ENCODE measurements around the gene MIEF1. TPM values are rescaled to one million over a fixed set of nuclear protein-coding genes. Genes with fewer than 3 reads are reported as not detected.
"Not testable (repeated sequence)": the region's sequence is repeated elsewhere in the genome, so short reads cannot be mapped to it uniquely, and the experiment has no call there.

The MIEF1 gene
- total RNA-seq, 1 donor from 2014 or later = 32.4 TPM

DNA sequence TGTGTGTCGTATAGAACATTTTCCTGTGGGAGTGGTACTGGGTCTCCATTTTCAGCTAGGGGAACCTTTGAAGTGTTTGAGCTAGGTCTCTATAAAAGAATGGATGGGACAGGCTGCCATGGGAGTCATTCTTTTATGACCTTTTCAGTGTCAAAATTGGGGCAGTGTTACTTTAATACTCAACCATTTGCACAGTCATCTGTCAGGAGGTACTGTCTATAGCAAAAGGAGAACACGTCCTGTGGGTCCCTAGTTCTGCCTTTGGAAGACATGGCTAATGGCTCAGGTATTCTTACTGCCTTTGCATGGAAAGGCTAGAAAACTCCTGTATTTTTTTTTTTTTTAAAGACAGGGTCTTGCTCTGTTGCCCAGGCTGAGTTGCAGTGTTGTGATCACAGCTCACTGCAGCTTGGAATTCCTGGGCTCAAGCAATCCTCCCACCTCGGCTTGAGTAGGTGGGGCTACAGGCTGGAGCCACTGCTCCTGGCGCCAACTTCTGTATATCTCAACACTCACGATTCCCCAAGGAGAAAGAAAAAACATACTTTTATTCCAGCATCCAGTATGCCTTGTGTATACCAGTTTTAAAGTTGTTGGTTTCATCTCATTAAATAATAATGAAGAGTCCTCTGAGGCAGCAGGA, 16.2 kb downstream of the MIEF1 start:
- H3K4me3 Mint-ChIP-seq (ENCODE audit: low read depth) = peak overlapping the region; percentile 95
- TF ChIP-seq, protein P1, sequence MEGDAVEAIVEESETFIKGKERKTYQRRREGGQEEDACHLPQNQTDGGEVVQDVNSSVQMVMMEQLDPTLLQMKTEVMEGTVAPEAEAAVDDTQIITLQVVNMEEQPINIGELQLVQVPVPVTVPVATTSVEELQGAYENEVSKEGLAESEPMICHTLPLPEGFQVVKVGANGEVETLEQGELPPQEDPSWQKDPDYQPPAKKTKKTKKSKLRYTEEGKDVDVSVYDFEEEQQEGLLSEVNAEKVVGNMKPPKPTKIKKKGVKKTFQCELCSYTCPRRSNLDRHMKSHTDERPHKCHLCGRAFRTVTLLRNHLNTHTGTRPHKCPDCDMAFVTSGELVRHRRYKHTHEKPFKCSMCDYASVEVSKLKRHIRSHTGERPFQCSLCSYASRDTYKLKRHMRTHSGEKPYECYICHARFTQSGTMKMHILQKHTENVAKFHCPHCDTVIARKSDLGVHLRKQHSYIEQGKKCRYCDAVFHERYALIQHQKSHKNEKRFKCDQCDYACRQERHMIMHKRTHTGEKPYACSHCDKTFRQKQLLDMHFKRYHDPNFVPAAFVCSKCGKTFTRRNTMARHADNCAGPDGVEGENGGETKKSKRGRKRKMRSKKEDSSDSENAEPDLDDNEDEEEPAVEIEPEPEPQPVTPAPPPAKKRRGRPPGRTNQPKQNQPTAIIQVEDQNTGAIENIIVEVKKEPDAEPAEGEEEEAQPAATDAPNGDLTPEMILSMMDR (IDR thresholded peaks at IDR 0.05; ENCODE audit: unreplicated experiment) = no peak
- no peaks in the 10 kb centered on the region for H3K9me3 Mint-ChIP-seq (ENCODE audit: low read depth)
- peak overlapping the region; percentile 99 for H3K27ac Mint-ChIP-seq
- H3K27me3 Mint-ChIP-seq = no peaks in the 10 kb centered on the region
- H3K36me3 Mint-ChIP-seq (ENCODE audit: insufficient read depth) = peaks cover 34% of the 10 kb centered on the region
- peaks cover 27% of the 10 kb centered on the region for H3K4me1 Mint-ChIP-seq (ENCODE audit: low read depth)
- no peak for DNase-seq (ENCODE audit: low spot score, unreplicated experiment)

DNA sequence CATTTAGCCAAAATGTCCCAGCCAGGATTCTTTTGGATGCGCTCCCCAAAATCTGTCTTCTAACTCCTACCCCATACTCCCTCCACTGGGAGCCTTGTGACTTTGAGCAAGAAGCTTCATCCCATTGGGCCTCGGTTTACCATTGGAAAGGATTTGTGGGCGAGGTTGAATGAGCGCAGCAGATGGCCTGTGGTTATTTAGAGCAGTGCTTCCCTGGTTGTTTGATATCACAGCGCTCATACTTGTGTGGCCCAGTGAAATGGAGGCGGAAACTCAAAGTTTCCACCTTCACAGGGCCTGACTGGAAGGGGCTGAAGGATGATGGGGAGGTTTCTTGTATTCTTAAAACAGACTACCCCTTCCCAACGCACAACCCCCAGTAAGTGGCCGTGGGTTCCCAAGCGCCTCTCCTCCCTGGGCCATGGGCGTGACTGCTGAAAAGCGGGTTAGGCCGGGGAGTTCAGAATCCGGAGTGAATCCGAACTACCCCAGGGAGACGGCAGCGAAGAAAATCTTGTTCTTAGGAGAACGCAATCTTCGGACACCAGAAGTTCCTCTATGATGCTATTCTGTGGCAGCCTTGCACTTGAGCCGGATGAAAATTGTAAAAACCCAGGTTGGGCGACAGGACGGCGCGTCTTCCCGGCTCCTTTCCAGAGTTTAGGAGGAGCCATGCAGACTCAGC, 17.0 kb downstream of the MIEF1 start:
- Mint-ChIP-seq H3K9me3 (ENCODE audit: low read depth) (no peaks in the 10 kb centered on the region), H3K27ac (peak overlapping the region; percentile 99), H3K4me1 (ENCODE audit: low read depth) (peaks cover 29% of the 10 kb centered on the region), H3K27me3 (no peaks in the 10 kb centered on the region), H3K36me3 (ENCODE audit: insufficient read depth) (peaks cover 37% of the 10 kb centered on the region), H3K4me3 (ENCODE audit: low read depth) (peak overlapping the region; percentile 95)
- TF ChIP-seq, protein P1 (IDR thresholded peaks at IDR 0.05; ENCODE audit: unreplicated experiment) = no peak
- no peak for DNase-seq (ENCODE audit: low spot score, unreplicated experiment)

DNA sequence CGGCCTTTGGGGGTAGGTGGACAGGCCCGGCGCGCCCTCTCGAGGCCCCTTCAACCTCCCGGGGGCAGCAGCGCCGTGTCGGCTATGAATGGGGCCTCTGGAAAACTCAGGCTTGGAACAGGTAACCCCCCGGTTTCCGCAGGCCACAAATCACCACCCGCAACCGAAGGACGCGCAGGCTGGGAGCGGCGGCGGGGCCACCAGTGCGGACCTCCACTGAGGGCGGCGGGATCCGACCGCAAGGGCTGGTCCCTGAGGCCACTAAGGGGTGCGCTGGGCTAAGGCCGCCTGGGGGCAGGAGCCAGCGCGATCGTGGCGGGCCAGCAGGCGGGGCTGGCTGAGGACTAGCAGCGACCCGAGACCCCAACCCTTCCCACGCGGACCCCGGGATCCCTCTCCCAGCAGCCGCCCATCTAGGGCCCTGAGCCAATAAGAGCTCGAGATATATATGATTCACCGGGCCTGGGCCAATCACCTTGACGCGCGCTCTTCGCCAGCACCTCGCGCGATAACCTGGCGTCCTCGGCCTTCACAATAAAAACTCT, 17.7 kb downstream of the MIEF1 start:
- H3K27ac Mint-ChIP-seq = peak overlapping the region; percentile 99
- H3K36me3 Mint-ChIP-seq (ENCODE audit: insufficient read depth) = peaks cover 36% of the 10 kb centered on the region
- peak overlapping the region; percentile 95 for H3K4me3 Mint-ChIP-seq (ENCODE audit: low read depth)
- no peaks in the 10 kb centered on the region for H3K9me3 Mint-ChIP-seq (ENCODE audit: low read depth)
- peak; percentile 93 for DNase-seq (ENCODE audit: low spot score, unreplicated experiment)
- H3K27me3 Mint-ChIP-seq = no peaks in the 10 kb centered on the region
- peaks cover 31% of the 10 kb centered on the region for H3K4me1 Mint-ChIP-seq (ENCODE audit: low read depth)
- TF ChIP-seq, protein P1 (IDR thresholded peaks at IDR 0.05; ENCODE audit: unreplicated experiment) = peak; percentile 46

DNA sequence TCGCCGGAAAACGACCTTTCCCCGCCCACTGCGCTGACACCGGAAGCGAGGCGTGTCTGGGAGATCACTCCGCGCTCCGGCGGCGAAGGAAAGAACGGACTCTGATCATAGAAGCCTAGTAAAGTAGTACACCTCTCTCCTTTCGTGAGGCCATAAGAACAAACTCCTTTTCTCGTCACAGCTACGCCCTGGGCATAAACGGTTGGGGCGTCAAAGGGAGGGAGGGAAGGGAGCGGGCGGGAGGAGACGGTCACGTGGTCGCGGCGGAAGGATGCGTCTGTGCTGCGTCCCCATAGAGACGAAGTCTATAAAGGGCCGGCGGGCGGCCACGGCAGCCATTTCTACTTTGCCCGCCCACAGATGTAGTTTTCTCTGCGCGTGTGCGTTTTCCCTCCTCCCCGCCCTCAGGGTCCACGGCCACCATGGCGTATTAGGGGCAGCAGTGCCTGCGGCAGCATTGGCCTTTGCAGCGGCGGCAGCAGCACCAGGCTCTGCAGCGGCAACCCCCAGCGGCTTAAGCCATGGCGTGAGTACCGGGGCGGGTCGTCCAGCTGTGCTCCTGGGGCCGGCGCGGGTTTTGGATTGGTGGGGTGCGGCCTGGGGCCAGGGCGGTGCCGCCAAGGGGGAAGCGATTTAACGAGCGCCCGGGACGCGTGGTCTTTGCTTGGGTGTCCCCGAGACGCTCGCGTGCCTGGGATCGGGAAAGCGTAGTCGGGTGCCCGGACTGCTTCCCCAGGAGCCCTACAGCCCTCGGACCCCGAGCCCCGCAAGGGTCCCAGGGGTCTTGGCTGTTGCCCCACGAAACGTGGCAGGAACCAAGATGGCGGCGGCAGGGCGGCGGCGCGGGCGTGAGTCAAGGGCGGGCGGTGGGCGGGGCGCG, 18.4 kb downstream of the MIEF1 start, which contains the start of gene ATF4:
Gene ATF4 (plus strand): TSS at position 337 of the 880 bp plus-strand sequence. CDS start 884 bp downstream, outside the sequence.
- peak within 1 kb of the TSS; percentile 95 for H3K4me3 Mint-ChIP-seq (ENCODE audit: low read depth)
- TF ChIP-seq, protein P1 (IDR thresholded peaks at IDR 0.05; ENCODE audit: unreplicated experiment) = no peak
- DNase-seq (ENCODE audit: low spot score, unreplicated experiment) = peak; percentile 79
- peaks cover 41% of the 10 kb centered on the region for H3K36me3 Mint-ChIP-seq (ENCODE audit: insufficient read depth)
- peak within 1 kb of the TSS; percentile 99 for H3K27ac Mint-ChIP-seq
- no peaks in the 10 kb centered on the region for H3K9me3 Mint-ChIP-seq (ENCODE audit: low read depth)
- H3K4me1 Mint-ChIP-seq (ENCODE audit: low read depth) = peaks cover 33% of the 10 kb centered on the region
- no peaks in the 10 kb centered on the region for H3K27me3 Mint-ChIP-seq

DNA sequence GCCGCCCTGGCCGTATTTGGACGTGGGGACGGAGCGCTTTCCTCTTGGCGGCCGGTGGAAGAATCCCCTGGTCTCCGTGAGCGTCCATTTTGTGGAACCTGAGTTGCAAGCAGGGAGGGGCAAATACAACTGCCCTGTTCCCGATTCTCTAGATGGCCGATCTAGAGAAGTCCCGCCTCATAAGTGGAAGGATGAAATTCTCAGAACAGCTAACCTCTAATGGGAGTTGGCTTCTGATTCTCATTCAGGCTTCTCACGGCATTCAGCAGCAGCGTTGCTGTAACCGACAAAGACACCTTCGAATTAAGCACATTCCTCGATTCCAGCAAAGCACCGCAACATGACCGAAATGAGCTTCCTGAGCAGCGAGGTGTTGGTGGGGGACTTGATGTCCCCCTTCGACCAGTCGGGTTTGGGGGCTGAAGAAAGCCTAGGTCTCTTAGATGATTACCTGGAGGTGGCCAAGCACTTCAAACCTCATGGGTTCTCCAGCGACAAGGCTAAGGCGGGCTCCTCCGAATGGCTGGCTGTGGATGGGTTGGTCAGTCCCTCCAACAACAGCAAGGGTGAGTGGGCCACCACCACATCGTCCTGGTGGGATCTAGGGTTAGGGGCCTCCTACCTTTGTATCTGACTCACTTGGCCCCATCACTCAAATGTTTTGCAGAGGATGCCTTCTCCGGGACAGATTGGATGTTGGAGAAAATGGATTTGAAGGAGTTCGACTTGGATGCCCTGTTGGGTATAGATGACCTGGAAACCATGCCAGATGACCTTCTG, 19.2 kb downstream of the MIEF1 start:
- Mint-ChIP-seq H3K4me1 (ENCODE audit: low read depth) (peaks cover 36% of the 10 kb centered on the region), H3K27ac (peak overlapping the region; percentile 99), H3K36me3 (ENCODE audit: insufficient read depth) (peaks cover 39% of the 10 kb centered on the region), H3K4me3 (ENCODE audit: low read depth) (peak overlapping the region; percentile 95)
- not testable (repeated sequence) for H3K27me3 Mint-ChIP-seq; H3K9me3 Mint-ChIP-seq (ENCODE audit: low read depth); DNase-seq (ENCODE audit: low spot score, unreplicated experiment)

DNA sequence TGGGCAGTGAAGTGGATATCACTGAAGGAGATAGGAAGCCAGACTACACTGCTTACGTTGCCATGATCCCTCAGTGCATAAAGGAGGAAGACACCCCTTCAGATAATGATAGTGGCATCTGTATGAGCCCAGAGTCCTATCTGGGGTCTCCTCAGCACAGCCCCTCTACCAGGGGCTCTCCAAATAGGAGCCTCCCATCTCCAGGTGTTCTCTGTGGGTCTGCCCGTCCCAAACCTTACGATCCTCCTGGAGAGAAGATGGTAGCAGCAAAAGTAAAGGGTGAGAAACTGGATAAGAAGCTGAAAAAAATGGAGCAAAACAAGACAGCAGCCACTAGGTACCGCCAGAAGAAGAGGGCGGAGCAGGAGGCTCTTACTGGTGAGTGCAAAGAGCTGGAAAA, 20.0 kb downstream of the MIEF1 start:
- not testable (repeated sequence) for H3K27me3 Mint-ChIP-seq

More for the DNA sequence above, 20.0 kb downstream of the MIEF1 start:
- Mint-ChIP-seq H3K27ac (peak overlapping the region; percentile 99), H3K4me3 (ENCODE audit: low read depth) (peak overlapping the region; percentile 95), H3K36me3 (ENCODE audit: insufficient read depth) (peaks cover 38% of the 10 kb centered on the region), H3K4me1 (ENCODE audit: low read depth) (peaks cover 36% of the 10 kb centered on the region)
- not testable (repeated sequence) for DNase-seq (ENCODE audit: low spot score, unreplicated experiment); H3K9me3 Mint-ChIP-seq (ENCODE audit: low read depth)
